Left lung (tissue), 10 donors: ENCODE results near the gene MYLK. TPM values are rescaled to one million over a fixed set of nuclear protein-coding genes. Genes with fewer than 3 reads are reported as not detected.
A peak's percentile ranks its signal among the peaks of the same experiment; 100 is the strongest.

Experiments
- ATAC-seq: fragments of 200-7000 bp; cut with Tn5 transposase; one replicate; pipeline ENCODE4 v1.9.1; 2020; ENCODE audit warnings: moderate library complexity
- DNase-seq, 4 donors: peaks; one replicate each; pipeline ENCODE4 v3.0.0-alpha.2; 2013 to 2020
- H3K27ac ChIP-seq, 2 donors: fragments of 200-600 bp; sonication (generic) in 1 of 2; one replicate each; pipeline versions ENCODE4 v1.5.0 to v1.8.0; 2020 to 2021
- H3K27me3 ChIP-seq, 2 donors: fragments of 200-600 bp; sonication (generic) in 1 of 2; one replicate each; pipeline versions ENCODE4 v1.5.0 to v1.8.0; 2020 to 2021
- H3K36me3 ChIP-seq, 2 donors: fragments of 200-600 bp; sonication (generic) in 1 of 2; one replicate each; pipeline versions ENCODE4 v1.5.0 to v1.8.0; 2020 to 2021
- H3K4me1 ChIP-seq, 2 donors: fragments of 200-600 bp; one replicate each; pipeline ENCODE4 v1.8.0; 2021
- H3K4me3 ChIP-seq, 2 donors: fragments of 200-600 bp; sonication (generic) in 1 of 2; one replicate each; pipeline versions ENCODE4 v1.5.0 to v1.8.0; 2020 to 2021; ENCODE audit warnings: mild to moderate bottlenecking in 1 of 2
- H3K9me3 ChIP-seq, 2 donors: fragments of 200-600 bp; sonication (generic) in 1 of 2; one replicate each; pipeline versions ENCODE4 v1.5.0 to v1.8.0; 2020 to 2021
- intact Hi-C, 2 donors: fragments of 100-400 bp; cut with DNase I; formaldehyde crosslinking; loops; one replicate each; pipeline versions ENCODE4 v1.11.2 to v1.14.2; 2022
- polyA plus RNA-seq, 6 donors: library from polyadenylated mRNA; unstranded; fragments of 120-200 nt; gene quantifications; one replicate each; pipeline ENCODE4 v1.2.1, GENCODE V29; 2013; ENCODE audit not compliant: insufficient read length in 6 of 6
- total RNA-seq, 2 donors: library from RNA; stranded (reverse); fragmentation: NEBNext Ultra II Directional; extraction: Animal tissue kit (Norgen Biotek cat#: 25700); gene quantifications; one replicate each; pipeline ENCODE4 v1.2.1, GENCODE V29; 2021
- TF ChIP-seq, protein P1 (sequence below), 2 donors: fragments of 200-600 bp; sonication (generic) in 1 of 2; IDR thresholded peaks; one replicate each; pipeline versions ENCODE4 v1.5.0 to v1.8.0; 2021; ENCODE audit warnings: antibody characterized with exemption in 2 of 2
- donor health status: DM: no; HTN: yes; CAD: no.
- donor health status: DM: no; HTN: no; CAD: no.

MYLK gene
- total and polyA plus RNA-seq, 8 donors: 155 to 468 (median 410) TPM

DNA sequence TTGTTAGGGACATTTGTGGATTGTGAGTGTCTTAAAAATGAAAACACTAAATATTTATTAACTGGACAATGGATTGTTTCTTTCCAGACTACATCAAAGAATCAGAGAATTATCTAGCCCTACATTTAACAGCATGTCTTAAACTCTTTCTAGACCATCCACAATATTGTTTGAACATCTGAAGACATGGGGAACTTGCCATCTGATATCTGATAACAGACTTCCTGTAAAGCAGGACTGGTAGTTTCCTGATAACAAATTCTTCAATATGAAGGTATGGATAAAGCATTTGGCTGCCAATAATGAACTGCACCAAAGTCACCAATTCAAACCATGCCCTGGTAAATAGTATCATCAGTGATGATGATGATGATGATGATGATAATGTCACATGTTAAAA is 273.1 kb downstream of the MYLK start:
- peaks cover 0 to under 1% of the 10 kb centered on the region in 2 donors for H3K4me1 ChIP-seq

DNA sequence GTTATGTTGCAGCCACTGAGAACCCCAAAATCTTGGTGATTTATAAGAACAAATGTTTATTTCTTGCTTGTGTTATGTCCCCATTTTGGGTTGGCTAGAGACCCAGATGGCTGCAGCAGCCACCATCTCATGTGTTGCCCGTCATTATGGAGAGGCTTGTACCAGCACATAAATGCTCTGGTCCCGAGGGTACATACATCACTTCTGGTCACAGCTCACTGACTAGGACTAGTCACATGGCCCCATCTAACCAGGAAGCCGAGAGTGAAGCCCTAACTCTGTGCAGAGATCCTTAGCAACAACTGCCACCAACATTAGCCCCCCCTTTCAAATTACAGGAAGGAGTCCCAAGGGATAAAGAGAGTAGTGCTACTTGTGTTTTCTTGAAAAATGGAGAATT is 273.8 kb downstream of the MYLK start:
- no peak for DNase-seq
- TF ChIP-seq, protein P1, sequence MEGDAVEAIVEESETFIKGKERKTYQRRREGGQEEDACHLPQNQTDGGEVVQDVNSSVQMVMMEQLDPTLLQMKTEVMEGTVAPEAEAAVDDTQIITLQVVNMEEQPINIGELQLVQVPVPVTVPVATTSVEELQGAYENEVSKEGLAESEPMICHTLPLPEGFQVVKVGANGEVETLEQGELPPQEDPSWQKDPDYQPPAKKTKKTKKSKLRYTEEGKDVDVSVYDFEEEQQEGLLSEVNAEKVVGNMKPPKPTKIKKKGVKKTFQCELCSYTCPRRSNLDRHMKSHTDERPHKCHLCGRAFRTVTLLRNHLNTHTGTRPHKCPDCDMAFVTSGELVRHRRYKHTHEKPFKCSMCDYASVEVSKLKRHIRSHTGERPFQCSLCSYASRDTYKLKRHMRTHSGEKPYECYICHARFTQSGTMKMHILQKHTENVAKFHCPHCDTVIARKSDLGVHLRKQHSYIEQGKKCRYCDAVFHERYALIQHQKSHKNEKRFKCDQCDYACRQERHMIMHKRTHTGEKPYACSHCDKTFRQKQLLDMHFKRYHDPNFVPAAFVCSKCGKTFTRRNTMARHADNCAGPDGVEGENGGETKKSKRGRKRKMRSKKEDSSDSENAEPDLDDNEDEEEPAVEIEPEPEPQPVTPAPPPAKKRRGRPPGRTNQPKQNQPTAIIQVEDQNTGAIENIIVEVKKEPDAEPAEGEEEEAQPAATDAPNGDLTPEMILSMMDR (IDR thresholded peaks at IDR 0.05): no peak
- H3K36me3 ChIP-seq: peaks cover 0 to 21% of the 10 kb centered on the region in 2 donors
- H3K4me3 ChIP-seq: no peak overlapping the region
- no peak overlapping the region for H3K27ac ChIP-seq
- intact Hi-C loops: no loop called here
- peaks cover 0 to 8% of the 10 kb centered on the region in 2 donors for H3K4me1 ChIP-seq
- no peaks in the 10 kb centered on the region for H3K27me3 ChIP-seq
- H3K9me3 ChIP-seq: no peaks in the 10 kb centered on the region
- ATAC-seq: no peak

More for the DNA sequence above, 273.1 kb downstream of the MYLK start:
- Histone ChIP-seq H3K36me3 (peaks cover 0 to 21% of the 10 kb centered on the region in 2 donors), H3K4me3 (no peak overlapping the region), H3K27me3 (no peaks in the 10 kb centered on the region), H3K9me3 (no peaks in the 10 kb centered on the region), H3K27ac (no peak overlapping the region)
- intact Hi-C loops: no loop called here
- TF ChIP-seq, protein P1 (IDR thresholded peaks at IDR 0.05): no peak
- ATAC-seq (no peak), DNase-seq (no peak)

DNA sequence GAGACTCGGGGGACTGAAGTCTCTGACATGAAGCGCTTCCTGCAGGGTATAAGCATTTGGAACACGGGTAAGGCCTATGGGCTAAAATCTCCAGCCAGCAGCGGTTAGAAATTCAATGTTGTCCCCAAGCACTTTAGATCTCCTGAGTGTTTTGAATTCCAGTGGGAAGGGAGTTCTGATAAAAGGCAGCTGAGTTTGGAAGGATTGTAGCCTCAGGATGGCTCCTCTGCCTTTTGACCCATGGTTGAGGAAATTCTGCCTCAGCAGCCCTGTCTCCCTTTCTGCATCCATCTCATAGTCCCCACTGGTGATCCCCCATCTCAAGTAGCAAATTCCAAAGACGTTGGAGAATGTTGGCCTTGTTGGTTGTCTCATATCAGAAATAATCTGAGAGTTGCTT is 275.1 kb downstream of the MYLK start:
- no peaks in the 10 kb centered on the region for H3K27me3 ChIP-seq
- ATAC-seq (no peak), DNase-seq (no peak)
- intact Hi-C loops: no loop called here
- no peak overlapping the region for H3K27ac ChIP-seq
- H3K9me3 ChIP-seq: no peaks in the 10 kb centered on the region
- no peak overlapping the region for H3K4me3 ChIP-seq
- peaks cover 0 to 14% of the 10 kb centered on the region in 2 donors for H3K36me3 ChIP-seq
- TF ChIP-seq, protein P1 (IDR thresholded peaks at IDR 0.05): no peak
- peaks cover 4 to 13% of the 10 kb centered on the region in 2 donors for H3K4me1 ChIP-seq

DNA sequence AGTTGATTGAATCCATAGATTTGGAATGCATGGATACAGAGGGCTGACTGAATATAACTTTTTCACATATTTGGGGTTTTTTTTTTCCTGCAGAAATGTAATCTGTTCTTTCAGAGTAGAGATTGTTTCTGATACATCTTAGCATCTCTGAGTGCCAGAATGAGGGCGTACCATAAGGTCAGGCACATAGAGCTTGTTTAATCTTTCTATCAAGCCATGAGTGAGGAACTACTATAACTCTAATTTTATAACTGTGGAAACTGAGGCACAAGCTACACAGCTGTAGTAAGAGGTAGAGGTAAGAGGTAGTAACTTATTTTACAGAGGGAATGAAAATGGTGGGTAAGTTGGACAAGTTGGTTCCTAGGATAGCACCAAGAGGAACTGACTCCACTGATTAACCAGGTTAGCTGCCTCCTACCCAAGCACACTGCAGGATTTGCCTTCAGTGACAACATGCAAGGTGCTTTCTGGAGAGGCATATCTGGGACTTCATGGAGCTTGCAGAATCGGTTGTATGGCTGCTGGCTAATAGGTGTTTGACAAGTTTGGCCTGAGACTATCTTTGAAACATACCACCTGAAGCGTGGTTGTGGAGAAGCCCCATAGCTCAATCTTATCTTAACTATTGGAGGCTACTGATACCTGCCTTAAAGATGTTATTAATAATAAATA is 275.7 kb downstream of the MYLK start:
- H3K36me3 ChIP-seq: peaks cover 0 to 8% of the 10 kb centered on the region in 2 donors
- TF ChIP-seq, protein P1 (IDR thresholded peaks at IDR 0.05): no peak
- no peaks in the 10 kb centered on the region for H3K27me3 ChIP-seq
- H3K4me1 ChIP-seq: peaks cover 4 to 15% of the 10 kb centered on the region in 2 donors
- ATAC-seq (no peak), DNase-seq (no peak)
- H3K9me3 ChIP-seq: no peaks in the 10 kb centered on the region
- H3K27ac ChIP-seq: no peak overlapping the region
- intact Hi-C loops: no loop called here
- no peak overlapping the region for H3K4me3 ChIP-seq

DNA sequence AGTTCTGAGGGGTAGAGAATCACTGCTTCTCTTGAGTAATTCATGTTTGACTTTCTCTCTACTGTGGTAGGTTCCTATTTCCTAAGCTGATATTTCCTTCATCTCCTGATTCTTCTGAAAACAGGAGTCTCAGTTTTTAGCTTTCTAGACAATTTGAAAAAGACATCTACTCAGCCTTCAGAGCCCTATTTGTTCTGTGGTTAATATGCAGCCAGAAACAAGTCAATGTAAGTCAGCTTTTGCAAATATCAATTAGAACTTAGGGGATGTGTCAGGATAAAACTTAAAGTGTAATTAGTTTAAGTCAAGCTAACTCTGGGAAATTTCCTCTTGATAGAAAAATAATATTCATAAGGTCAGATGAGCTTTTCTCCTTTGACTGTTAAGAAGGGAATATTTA is 277.6 kb downstream of the MYLK start:
- no peak for DNase-seq
- intact Hi-C loops: no loop called here
- Histone ChIP-seq H3K4me3 (no peak overlapping the region), H3K27me3 (no peaks in the 10 kb centered on the region), H3K27ac (peak overlapping the region in 1 of 2 donors; percentile 2), H3K9me3 (no peaks in the 10 kb centered on the region), H3K36me3 (peaks cover 0 to under 1% of the 10 kb centered on the region in 2 donors), H3K4me1 (peaks cover 4 to 18% of the 10 kb centered on the region in 2 donors)
- ATAC-seq: no peak
- TF ChIP-seq, protein P1 (IDR thresholded peaks at IDR 0.05): no peak
